ENCODE results near the gene RPLP1.

The RPLP1 gene

DNA sequence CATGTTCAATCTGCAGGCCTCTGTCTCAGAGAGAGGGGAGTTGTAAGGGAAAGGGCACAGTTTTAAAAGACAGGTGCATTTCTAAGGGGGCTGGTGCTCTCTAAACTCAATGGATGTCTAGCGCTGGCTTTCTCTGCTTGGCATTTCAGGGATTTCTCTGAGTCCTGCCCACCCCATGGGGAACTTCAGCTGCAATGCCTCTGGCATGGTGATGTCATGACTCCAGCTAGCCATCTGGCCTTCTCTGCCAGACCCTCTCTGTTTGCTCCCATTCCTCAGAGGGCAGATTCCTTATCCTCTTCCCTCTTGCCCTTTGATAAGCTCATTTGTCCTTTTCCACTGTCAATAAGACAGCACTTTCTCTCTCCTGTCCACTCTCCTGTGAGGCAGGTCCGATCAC, 40.8 kb downstream of the RPLP1 start:
- Histone ChIP-seq H3K27me3 (replicated peaks; ENCODE audit: control insufficient read depth, insufficient read depth, low read length, poor library complexity, severe bottlenecking) (no peaks in the 10 kb centered on the region), H3K36me3 (ENCODE audit: control insufficient read depth, insufficient read depth, low read length) (no peaks in the 10 kb centered on the region), H3K4me1 (ENCODE audit: control insufficient read depth, insufficient read depth, low read length, poor library complexity, severe bottlenecking) (no peaks in the 10 kb centered on the region), H3K27ac (ENCODE audit: insufficient read depth, low read length, poor library complexity, severe bottlenecking) (no peak overlapping the region), H3K9me3 (ENCODE audit: control insufficient read depth, low read length) (no peaks in the 10 kb centered on the region), H3K4me3 (ENCODE audit: insufficient read depth, low read depth, low read length, poor library complexity, severe bottlenecking) (no peak overlapping the region)
- no peak for DNase-seq

DNA sequence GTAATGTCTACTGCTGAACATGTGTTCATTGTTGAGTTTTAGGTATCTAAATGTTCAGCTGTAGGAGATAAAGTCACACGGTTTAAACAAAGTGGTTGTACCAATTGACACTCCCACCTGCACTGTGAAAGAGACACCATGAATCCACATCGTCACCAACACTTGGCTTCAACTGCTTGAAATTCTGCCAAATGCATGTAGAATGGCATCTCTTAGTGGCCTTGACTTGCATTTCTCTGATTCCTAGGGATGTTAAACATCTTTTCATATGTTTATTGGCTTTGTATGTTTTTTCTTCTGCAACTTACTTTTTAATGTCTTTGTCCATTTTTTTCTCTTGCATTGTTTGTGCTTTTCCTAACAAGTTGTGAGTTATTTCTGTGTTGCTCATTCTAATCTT, 43.4 kb downstream of the RPLP1 start:
- no peak overlapping the region for H3K4me3 ChIP-seq (ENCODE audit: insufficient read depth, low read depth, low read length, poor library complexity, severe bottlenecking)
- no peaks in the 10 kb centered on the region for H3K9me3 ChIP-seq (ENCODE audit: control insufficient read depth, low read length)
- H3K4me1 ChIP-seq (ENCODE audit: control insufficient read depth, insufficient read depth, low read length, poor library complexity, severe bottlenecking): no peaks in the 10 kb centered on the region
- no peak overlapping the region for H3K27ac ChIP-seq (ENCODE audit: insufficient read depth, low read length, poor library complexity, severe bottlenecking)
- no peaks in the 10 kb centered on the region for H3K27me3 ChIP-seq (replicated peaks; ENCODE audit: control insufficient read depth, insufficient read depth, low read length, poor library complexity, severe bottlenecking)
- no peak for DNase-seq
- H3K36me3 ChIP-seq (ENCODE audit: control insufficient read depth, insufficient read depth, low read length): no peaks in the 10 kb centered on the region

DNA sequence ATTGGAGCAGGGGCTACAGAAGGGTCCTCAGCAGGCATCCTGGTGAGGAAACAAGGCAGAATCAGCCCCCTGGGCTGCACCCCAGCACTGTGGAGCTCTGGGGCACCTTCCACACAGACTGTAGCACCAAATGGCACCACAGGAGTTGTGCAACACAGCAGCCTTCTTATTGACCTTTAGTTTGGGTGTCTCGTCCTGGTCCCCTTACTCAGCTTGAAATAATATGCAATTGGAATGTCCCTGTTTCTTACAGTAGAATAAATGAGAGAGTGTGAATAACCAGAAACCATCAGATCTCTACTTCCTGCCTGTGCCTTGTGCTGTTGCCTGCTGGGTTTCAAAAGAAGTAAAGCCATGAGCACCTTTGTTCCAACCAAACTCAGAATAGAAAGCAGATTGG, 44.5 kb downstream of the RPLP1 start:
- Histone ChIP-seq H3K27me3 (replicated peaks; ENCODE audit: control insufficient read depth, insufficient read depth, low read length, poor library complexity, severe bottlenecking) (no peaks in the 10 kb centered on the region), H3K9me3 (ENCODE audit: control insufficient read depth, low read length) (no peaks in the 10 kb centered on the region), H3K36me3 (ENCODE audit: control insufficient read depth, insufficient read depth, low read length) (no peaks in the 10 kb centered on the region), H3K4me3 (ENCODE audit: insufficient read depth, low read depth, low read length, poor library complexity, severe bottlenecking) (no peak overlapping the region), H3K27ac (ENCODE audit: insufficient read depth, low read length, poor library complexity, severe bottlenecking) (no peak overlapping the region), H3K4me1 (ENCODE audit: control insufficient read depth, insufficient read depth, low read length, poor library complexity, severe bottlenecking) (no peaks in the 10 kb centered on the region)
- DNase-seq: no peak

DNA sequence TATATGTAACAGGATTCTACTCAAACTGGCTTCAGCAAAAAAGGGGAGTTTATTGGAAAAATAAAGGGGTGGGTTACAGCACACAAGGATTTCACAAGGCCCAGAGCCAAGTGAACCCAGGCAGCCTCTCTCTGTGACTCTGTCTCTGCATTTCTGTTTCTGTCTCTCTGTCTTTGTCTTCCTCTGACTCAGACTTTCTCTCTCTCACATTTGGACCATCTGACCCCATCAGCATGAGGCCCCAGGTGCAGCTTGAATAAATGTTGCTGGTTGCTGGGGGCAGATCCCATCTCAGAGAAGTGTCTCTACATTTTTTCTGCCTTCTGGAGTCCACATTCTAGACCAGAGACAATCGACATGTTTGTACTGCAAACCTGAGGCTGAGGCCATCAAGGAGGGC, 45.0 kb downstream of the RPLP1 start:
- Histone ChIP-seq H3K36me3 (ENCODE audit: control insufficient read depth, insufficient read depth, low read length) (no peaks in the 10 kb centered on the region), H3K27me3 (replicated peaks; ENCODE audit: control insufficient read depth, insufficient read depth, low read length, poor library complexity, severe bottlenecking) (no peaks in the 10 kb centered on the region), H3K9me3 (ENCODE audit: control insufficient read depth, low read length) (no peaks in the 10 kb centered on the region), H3K4me3 (ENCODE audit: insufficient read depth, low read depth, low read length, poor library complexity, severe bottlenecking) (no peak overlapping the region), H3K4me1 (ENCODE audit: control insufficient read depth, insufficient read depth, low read length, poor library complexity, severe bottlenecking) (no peaks in the 10 kb centered on the region), H3K27ac (ENCODE audit: insufficient read depth, low read length, poor library complexity, severe bottlenecking) (no peak overlapping the region)
- no peak for DNase-seq

DNA sequence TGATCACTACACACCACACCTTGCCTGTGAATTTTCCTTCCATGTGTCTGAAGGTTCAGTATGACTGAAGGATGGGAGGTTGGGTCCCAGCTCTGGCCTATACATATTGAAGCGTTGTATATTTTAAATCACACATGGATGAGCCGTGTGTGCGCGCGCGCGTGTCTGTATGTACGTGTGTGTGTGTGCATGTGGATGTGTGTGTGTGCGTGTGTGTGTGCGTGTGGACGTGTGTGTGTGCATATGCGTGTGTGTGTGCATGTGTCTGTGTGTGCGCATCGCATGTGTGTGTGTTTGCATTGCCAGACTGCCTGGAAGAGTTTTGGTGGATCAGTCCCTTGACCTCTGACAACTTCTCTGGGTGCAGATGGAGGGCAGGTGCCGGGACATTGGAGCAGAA, 45.7 kb downstream of the RPLP1 start:
- no peak overlapping the region for H3K4me3 ChIP-seq (ENCODE audit: insufficient read depth, low read depth, low read length, poor library complexity, severe bottlenecking)

DNA sequence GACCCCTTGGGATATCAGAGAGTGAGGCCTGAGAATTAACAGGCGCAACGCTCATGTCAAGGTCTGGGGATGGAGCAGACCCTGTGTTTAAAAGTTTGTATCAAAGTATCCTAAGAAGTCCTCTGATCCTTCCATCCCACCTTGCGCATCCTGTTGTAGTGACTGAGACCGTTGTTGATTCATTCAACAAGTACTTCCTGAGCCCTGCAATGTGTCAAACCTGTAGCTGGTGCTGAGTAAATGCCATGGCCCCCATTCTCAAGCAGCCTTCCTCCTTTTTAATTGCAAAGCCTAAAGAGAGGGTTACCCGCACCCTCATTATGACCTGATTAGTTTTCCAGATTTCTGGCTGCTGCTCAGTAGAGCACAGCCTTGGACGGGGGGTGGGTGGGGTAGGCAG, 46.4 kb downstream of the RPLP1 start:
- no peak for DNase-seq
- no peaks in the 10 kb centered on the region for H3K9me3 ChIP-seq (ENCODE audit: control insufficient read depth, low read length)
- H3K27me3 ChIP-seq (replicated peaks; ENCODE audit: control insufficient read depth, insufficient read depth, low read length, poor library complexity, severe bottlenecking): no peaks in the 10 kb centered on the region
- no peak overlapping the region for H3K4me3 ChIP-seq (ENCODE audit: insufficient read depth, low read depth, low read length, poor library complexity, severe bottlenecking)
- no peaks in the 10 kb centered on the region for H3K4me1 ChIP-seq (ENCODE audit: control insufficient read depth, insufficient read depth, low read length, poor library complexity, severe bottlenecking)
- H3K36me3 ChIP-seq (ENCODE audit: control insufficient read depth, insufficient read depth, low read length): no peaks in the 10 kb centered on the region
- H3K27ac ChIP-seq (ENCODE audit: insufficient read depth, low read length, poor library complexity, severe bottlenecking): no peak overlapping the region

More for the DNA sequence above, 45.7 kb downstream of the RPLP1 start:
- H3K27me3 ChIP-seq (replicated peaks; ENCODE audit: control insufficient read depth, insufficient read depth, low read length, poor library complexity, severe bottlenecking): no peaks in the 10 kb centered on the region
- H3K36me3 ChIP-seq (ENCODE audit: control insufficient read depth, insufficient read depth, low read length): no peaks in the 10 kb centered on the region
- DNase-seq: no peak
- H3K9me3 ChIP-seq (ENCODE audit: control insufficient read depth, low read length): no peaks in the 10 kb centered on the region
- H3K4me1 ChIP-seq (ENCODE audit: control insufficient read depth, insufficient read depth, low read length, poor library complexity, severe bottlenecking): no peaks in the 10 kb centered on the region
- H3K27ac ChIP-seq (ENCODE audit: insufficient read depth, low read length, poor library complexity, severe bottlenecking): no peak overlapping the region

DNA sequence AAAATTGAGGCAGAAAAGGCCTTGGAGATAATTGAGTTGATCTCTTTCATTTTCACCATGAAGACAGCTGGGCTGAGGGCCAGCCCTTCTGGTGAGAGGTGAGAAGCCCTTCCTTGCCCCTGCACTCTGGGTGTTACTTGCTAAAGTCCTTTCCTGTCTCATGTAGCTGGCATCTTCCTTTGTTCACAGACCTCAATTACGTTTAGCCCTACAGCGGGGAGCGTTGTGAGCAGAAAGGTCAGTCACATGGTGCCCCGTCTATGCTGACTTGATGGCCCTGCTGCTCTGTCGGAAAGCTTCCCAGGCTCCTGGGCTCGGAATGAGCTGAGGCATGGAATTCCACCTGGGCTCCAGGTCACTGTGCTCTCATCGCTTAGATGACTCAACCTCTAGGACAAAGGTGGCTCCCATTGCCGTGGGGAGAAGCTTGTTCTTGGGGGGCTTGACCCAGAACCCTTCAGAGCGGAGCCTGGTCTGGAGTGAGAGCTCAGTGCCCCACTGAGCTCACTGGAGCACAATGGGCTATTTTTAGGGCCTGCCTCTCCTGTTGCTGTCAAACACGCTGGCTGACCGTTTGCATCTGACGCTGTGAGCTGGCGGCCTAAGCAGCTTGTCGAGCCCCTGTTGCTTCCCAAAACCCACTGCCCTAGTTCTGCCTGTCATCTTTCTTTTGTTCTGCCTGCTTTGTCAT, 47.0 kb downstream of the RPLP1 start:
- no peak overlapping the region for H3K27ac ChIP-seq (ENCODE audit: insufficient read depth, low read length, poor library complexity, severe bottlenecking)
- H3K9me3 ChIP-seq (ENCODE audit: control insufficient read depth, low read length): no peaks in the 10 kb centered on the region
- H3K4me3 ChIP-seq (ENCODE audit: insufficient read depth, low read depth, low read length, poor library complexity, severe bottlenecking): no peak overlapping the region
- H3K4me1 ChIP-seq (ENCODE audit: control insufficient read depth, insufficient read depth, low read length, poor library complexity, severe bottlenecking): no peaks in the 10 kb centered on the region
- no peaks in the 10 kb centered on the region for H3K36me3 ChIP-seq (ENCODE audit: control insufficient read depth, insufficient read depth, low read length)
- no peaks in the 10 kb centered on the region for H3K27me3 ChIP-seq (replicated peaks; ENCODE audit: control insufficient read depth, insufficient read depth, low read length, poor library complexity, severe bottlenecking)
- no peak for DNase-seq

DNA sequence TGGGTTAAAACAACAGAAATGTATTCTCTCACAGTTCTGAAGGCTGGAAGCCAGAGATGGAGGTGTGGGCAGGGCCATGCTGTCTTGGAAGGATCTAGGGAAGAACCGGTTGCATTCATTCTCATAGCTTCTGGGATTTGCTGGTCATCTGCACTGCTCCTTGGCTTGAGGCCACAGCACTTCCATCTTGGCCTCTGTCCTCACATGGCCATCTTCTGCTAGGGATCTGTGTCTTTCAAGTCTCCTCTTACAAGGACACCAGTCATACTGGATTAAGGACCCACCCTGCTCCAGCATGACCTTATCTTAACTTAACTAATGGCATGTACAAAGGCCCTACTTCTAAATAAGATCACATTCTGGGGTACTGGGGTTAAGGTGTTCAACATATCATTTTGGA, 47.7 kb downstream of the RPLP1 start:
- DNase-seq: no peak
- Histone ChIP-seq H3K27me3 (replicated peaks; ENCODE audit: control insufficient read depth, insufficient read depth, low read length, poor library complexity, severe bottlenecking) (no peaks in the 10 kb centered on the region), H3K27ac (ENCODE audit: insufficient read depth, low read length, poor library complexity, severe bottlenecking) (no peak overlapping the region), H3K4me1 (ENCODE audit: control insufficient read depth, insufficient read depth, low read length, poor library complexity, severe bottlenecking) (no peaks in the 10 kb centered on the region), H3K36me3 (ENCODE audit: control insufficient read depth, insufficient read depth, low read length) (no peaks in the 10 kb centered on the region), H3K9me3 (ENCODE audit: control insufficient read depth, low read length) (no peaks in the 10 kb centered on the region), H3K4me3 (ENCODE audit: insufficient read depth, low read depth, low read length, poor library complexity, severe bottlenecking) (no peak overlapping the region)

DNA sequence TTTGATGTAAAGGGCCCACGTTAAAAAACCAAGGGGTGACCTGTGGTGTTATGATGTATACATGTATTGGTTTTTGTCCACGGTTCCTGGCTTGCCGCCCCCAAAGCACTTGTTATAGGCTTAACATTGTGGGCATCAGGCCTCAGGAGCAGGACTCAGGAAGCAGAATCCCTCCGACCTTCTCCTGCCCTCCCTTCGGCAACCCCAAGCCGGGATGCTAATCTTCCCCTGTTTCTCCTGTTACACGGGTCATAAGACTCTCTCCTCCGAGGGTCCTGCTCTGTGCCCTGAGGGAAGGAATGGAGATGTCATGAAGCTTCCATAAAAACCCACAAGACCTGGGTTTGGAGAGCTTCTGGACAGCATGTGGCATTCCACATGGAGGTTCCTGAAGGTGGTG, 48.8 kb downstream of the RPLP1 start:
- H3K4me1 ChIP-seq (ENCODE audit: control insufficient read depth, insufficient read depth, low read length, poor library complexity, severe bottlenecking): no peaks in the 10 kb centered on the region
- no peaks in the 10 kb centered on the region for H3K27me3 ChIP-seq (replicated peaks; ENCODE audit: control insufficient read depth, insufficient read depth, low read length, poor library complexity, severe bottlenecking)
- no peaks in the 10 kb centered on the region for H3K36me3 ChIP-seq (ENCODE audit: control insufficient read depth, insufficient read depth, low read length)
- no peaks in the 10 kb centered on the region for H3K9me3 ChIP-seq (ENCODE audit: control insufficient read depth, low read length)
- H3K27ac ChIP-seq (ENCODE audit: insufficient read depth, low read length, poor library complexity, severe bottlenecking): no peak overlapping the region
- no peak overlapping the region for H3K4me3 ChIP-seq (ENCODE audit: insufficient read depth, low read depth, low read length, poor library complexity, severe bottlenecking)
- DNase-seq: no peak

DNA sequence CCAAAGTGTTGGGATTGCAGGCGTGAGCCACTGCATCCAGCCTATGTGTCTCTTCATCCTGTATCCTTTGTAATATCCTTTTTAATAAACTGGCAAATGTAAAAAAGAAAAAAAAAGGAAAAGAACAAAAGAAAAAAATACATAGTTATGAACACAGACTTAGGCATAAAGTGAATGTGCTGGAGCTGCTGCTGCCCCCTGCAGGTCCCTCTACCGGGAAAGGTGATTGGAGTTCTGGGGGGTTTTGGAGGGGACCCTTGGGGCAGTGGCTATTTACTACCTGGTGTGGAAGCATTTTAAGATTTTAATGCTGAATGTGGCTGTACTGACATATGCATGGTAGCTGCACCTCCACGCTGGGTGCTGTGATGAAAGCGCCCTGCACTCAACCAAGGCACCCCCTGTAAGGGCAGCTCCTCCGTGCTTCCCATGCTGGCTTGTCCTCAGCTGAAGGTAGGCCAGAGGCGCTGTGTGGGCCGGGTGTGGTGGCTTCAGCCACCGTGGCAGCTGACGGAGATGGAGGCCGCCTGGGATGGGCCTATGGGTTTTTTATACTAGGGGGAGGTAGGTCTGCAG, 49.9 kb downstream of the RPLP1 start:
- Histone ChIP-seq H3K4me3 (ENCODE audit: insufficient read depth, low read depth, low read length, poor library complexity, severe bottlenecking) (no peak overlapping the region), H3K4me1 (ENCODE audit: control insufficient read depth, insufficient read depth, low read length, poor library complexity, severe bottlenecking) (no peaks in the 10 kb centered on the region), H3K9me3 (ENCODE audit: control insufficient read depth, low read length) (no peaks in the 10 kb centered on the region), H3K27me3 (replicated peaks; ENCODE audit: control insufficient read depth, insufficient read depth, low read length, poor library complexity, severe bottlenecking) (no peaks in the 10 kb centered on the region), H3K36me3 (ENCODE audit: control insufficient read depth, insufficient read depth, low read length) (no peaks in the 10 kb centered on the region), H3K27ac (ENCODE audit: insufficient read depth, low read length, poor library complexity, severe bottlenecking) (no peak overlapping the region)
- DNase-seq: no peak

Data from effector memory CD4-positive, alpha-beta T cell (primary cell).